GM18861 (cell line): ENCODE measurements around the gene GTSE1.
"Not testable (repeated sequence)": the region's sequence is repeated elsewhere in the genome, so short reads cannot be mapped to it uniquely, and the experiment has no call there.

Source experiments
- ATAC-seq: cut with Tn5 transposase; IDR thresholded peaks from one replicate; pipeline ENCODE4 v1.9.1; 2021; ENCODE audit not compliant: unreplicated experiment

Gene GTSE1

GRCh38 chr22:46292173-46292572 is 4.5 kb upstream of the GTSE1 start:
- ATAC-seq, result no peak

- no peak for ATAC-seq
Measured at GRCh38 chr22:46292732-46293131, 3.9 kb upstream of the GTSE1 start.

- ATAC-seq, result no peak
Measured at GRCh38 chr22:46293577-46294260, 3.0 kb upstream of the GTSE1 start.

GRCh38 chr22:46294784-46295183 is 1.9 kb upstream of the GTSE1 start:
- no peak for ATAC-seq

- no peak for ATAC-seq
Measured at GRCh38 chr22:46295277-46295971, 1.2 kb upstream of the GTSE1 start.

GRCh38 chr22:46297151-46297812 is 612 bp downstream of the GTSE1 start:
- no peak for ATAC-seq

- ATAC-seq, result no peak
Measured at GRCh38 chr22:46299101-46299500, 2.4 kb downstream of the GTSE1 start.

- ATAC-seq, result no peak
Measured at GRCh38 chr22:46300491-46300890, 3.8 kb downstream of the GTSE1 start.

GRCh38 chr22:46303347-46303965 is 6.8 kb downstream of the GTSE1 start:
- ATAC-seq, result no peak

GRCh38 chr22:46308283-46308988 is 11.8 kb downstream of the GTSE1 start:
- no peak for ATAC-seq

- no peak for ATAC-seq
Measured at GRCh38 chr22:46309526-46310085, 12.9 kb downstream of the GTSE1 start.

GRCh38 chr22:46312056-46312455 is 15.4 kb downstream of the GTSE1 start:
- no peak for ATAC-seq

GRCh38 chr22:46312848-46313247 is 16.2 kb downstream of the GTSE1 start:
- not testable (repeated sequence) for ATAC-seq

- no peak for ATAC-seq
Measured at GRCh38 chr22:46315976-46316375, 19.3 kb downstream of the GTSE1 start.

GRCh38 chr22:46317646-46318045 is 21.0 kb downstream of the GTSE1 start:
- ATAC-seq, result no peak

GRCh38 chr22:46318576-46318975 is 21.9 kb downstream of the GTSE1 start:
- ATAC-seq, result no peak

GRCh38 chr22:46319319-46319718 is 22.6 kb downstream of the GTSE1 start:
- ATAC-seq, result no peak

GRCh38 chr22:46320166-46320710 is 23.6 kb downstream of the GTSE1 start:
- ATAC-seq, result no peak

GRCh38 chr22:46320716-46321386 is 24.2 kb downstream of the GTSE1 start:
- no peak for ATAC-seq

GRCh38 chr22:46322711-46323110 is 26.0 kb downstream of the GTSE1 start:
- no peak for ATAC-seq
